ENCODE results near the gene CCDC182. TPM values are rescaled to one million over a fixed set of nuclear protein-coding genes. Genes with fewer than 3 reads are reported as not detected.

The CCDC182 gene
- total and polyA plus RNA-seq, 11 donors, result not detected

GRCh38 chr17:57744195-57745170, 616 bp downstream of the CCDC182 start:
- no peak for TF ChIP-seq POLR2A (IDR thresholded peaks at IDR 0.05)
- no peak for TF ChIP-seq CTCF (IDR thresholded peaks at IDR 0.05)
- H3K4me3 ChIP-seq, result no peak overlapping the region
- H3K9me3 ChIP-seq, result no peaks in the 10 kb centered on the region
- WGBS, 4 donors, result 86 to 91% (median 90%) methylated on average over 26 of the region's 26 CpGs
- DNase-seq (no peak), ATAC-seq (no peak)
- no peak overlapping the region for H3K27ac ChIP-seq
- intact Hi-C loops (cut with DNase I), result loop anchor here (2.0 to 10.0 kb wide), 9 partner anchors 72 to 617 kb away; no protein-coding TSS in a partner anchor
- no peaks in the 10 kb centered on the region for H3K36me3 ChIP-seq
- H3K4me1 ChIP-seq, result no peaks in the 10 kb centered on the region
- peaks cover 0 to 3% (median 0%) of the 10 kb centered on the region in 9 donors for H3K27me3 ChIP-seq

- Histone ChIP-seq H3K36me3 (no peaks in the 10 kb centered on the region), H3K27ac (no peak overlapping the region), H3K27me3 (peaks cover 0 to 3% (median 0%) of the 10 kb centered on the region in 9 donors), H3K4me3 (no peak overlapping the region), H3K9me3 (no peaks in the 10 kb centered on the region), H3K4me1 (no peaks in the 10 kb centered on the region)
- WGBS, 4 donors, result 53 to 78% (median 64%) methylated on average over 2 of the region's 2 CpGs
- ATAC-seq (no peak), DNase-seq (no peak)
- intact Hi-C loops (cut with DNase I), result loop anchor here in 6 of 10 donors (5.0 to 10.0 kb wide), 4 partner anchors 95 to 498 kb away; no protein-coding TSS in a partner anchor
- TF ChIP-seq CTCF (IDR thresholded peaks at IDR 0.05) (peak in 3 of 12 donors; percentile 0 to 8 (median 2)), POLR2A (IDR thresholded peaks at IDR 0.05) (no peak)
These were observed 4.9 kb downstream of the CCDC182 start for GRCh38 chr17:57740235-57740528.

GRCh38 chr17:57739402-57740234, 5.5 kb downstream of the CCDC182 start:
- no peak overlapping the region for H3K27ac ChIP-seq
- TF ChIP-seq CTCF (IDR thresholded peaks at IDR 0.05), result peak in 9 of 12 donors; percentile 19 to 46 (median 31)
- no peak for TF ChIP-seq POLR2A (IDR thresholded peaks at IDR 0.05)
- H3K9me3 ChIP-seq, result no peaks in the 10 kb centered on the region
- intact Hi-C loops (cut with DNase I), result loop anchor here in 7 of 10 donors (5.0 to 10.0 kb wide), 4 partner anchors 95 to 497 kb away; no protein-coding TSS in a partner anchor
- no peaks in the 10 kb centered on the region for H3K4me1 ChIP-seq
- 60 to 89% (median 71%) methylated on average over 1 of the region's 1 CpG for whole genome bisulfite sequencing, 4 donors
- peak in 2 of 4 donors; percentile 42 to 63 for ATAC-seq
- H3K4me3 ChIP-seq, result no peak overlapping the region
- DNase-seq, result no peak
- no peaks in the 10 kb centered on the region for H3K36me3 ChIP-seq
- peaks cover 0 to 3% (median 0%) of the 10 kb centered on the region in 9 donors for H3K27me3 ChIP-seq

All from heart left ventricle (tissue), 16 donors.